ENCODE data around the gene CASP7.
"Not testable (repeated sequence)": the region's sequence is repeated elsewhere in the genome, so short reads cannot be mapped to it uniquely, and the experiment has no call there.

CASP7 gene

DNA sequence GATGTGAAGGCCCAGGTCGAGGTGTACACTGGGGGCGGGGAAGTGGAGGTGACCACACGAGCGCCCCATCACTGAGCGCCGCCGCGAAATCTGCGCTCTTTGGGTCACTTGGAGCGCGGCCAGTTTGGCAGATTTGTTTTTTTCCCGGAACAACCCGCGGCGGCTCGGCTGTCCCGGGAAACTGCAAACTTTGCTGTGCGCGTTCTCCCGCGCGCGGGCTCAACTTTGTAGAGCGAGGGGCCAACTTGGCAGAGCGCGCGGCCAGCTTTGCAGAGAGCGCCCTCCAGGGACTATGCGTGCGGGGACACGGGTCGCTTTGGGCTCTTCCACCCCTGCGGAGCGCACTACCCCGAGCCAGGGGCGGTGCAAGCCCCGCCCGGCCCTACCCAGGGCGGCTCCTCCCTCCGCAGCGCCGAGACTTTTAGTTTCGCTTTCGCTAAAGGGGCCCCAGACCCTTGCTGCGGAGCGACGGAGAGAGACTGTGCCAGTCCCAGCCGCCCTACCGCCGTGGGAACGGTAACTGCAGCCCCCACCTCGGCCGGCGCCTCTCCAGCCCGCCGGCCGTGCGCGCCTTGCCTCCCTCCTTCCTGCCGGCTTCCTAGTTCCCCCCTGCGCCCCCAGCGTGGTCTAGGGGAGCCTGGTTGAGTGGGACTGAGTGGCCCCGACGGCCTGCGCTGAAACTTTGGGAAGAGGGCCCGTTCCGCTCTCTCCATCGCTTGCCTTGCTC is at the start of gene CASP7:
Gene CASP7, plus strand, starts transcription at position 450 of the 727 bp plus-strand sequence. CDS start 17,582 bp downstream, outside the sequence.
- peak; percentile 53 for DNase-seq

DNA sequence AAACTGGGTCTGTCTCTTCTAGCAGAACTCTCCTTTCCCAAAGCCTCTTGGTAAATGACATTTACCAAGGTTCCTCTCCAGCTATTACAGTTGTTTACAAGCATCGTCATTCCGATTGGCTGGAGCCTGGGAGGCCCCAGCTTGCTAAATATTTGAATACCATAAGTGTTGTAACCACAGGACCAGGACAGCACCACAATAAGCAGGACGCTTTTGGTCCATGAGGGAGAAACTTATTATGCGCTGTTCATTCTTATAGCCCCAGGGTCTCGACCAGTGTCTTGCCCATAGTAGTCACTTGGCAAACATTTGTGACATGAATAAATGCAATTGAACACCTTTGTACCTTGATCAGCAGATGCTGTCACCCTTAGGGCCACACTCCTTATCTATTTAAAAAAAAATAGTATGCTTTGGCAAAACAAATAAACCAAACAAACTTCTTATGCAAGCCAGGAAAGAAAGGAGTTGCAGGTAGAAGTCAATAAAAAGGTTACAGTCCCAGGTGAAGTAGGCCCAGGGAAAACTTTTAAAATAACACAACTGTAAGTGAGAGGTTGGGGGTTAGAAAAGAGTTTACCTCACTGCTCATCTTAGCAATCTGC is 48.7 kb upstream of the CASP7 start:
- DNase-seq: no peak

- DNase-seq: no peak
Observed at GRCh38 chr10:113631684-113632367, 47.9 kb upstream of the CASP7 start.

- no peak for DNase-seq
Observed at GRCh38 chr10:113639966-113640365, 39.7 kb upstream of the CASP7 start.

GRCh38 chr10:113641702-113642101 is 38.0 kb upstream of the CASP7 start:
- no peak for DNase-seq

DNA sequence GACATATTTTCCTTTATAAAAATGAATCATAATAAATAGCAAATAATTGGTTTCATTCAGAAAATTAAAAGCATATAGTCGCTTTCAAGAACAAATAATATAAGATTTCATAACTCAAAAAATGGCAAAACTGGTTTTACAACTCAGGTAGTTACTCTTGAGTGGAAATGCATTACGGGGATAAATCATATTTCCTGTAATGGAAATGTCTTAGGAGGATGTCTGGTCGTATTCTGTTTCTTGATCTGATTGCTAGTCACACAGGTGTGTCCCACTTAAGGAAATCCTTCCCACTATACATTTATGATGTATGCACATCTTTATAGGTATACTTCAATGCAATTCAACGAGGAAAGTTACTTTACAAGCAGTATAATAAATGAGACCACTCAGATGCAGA is 36.5 kb upstream of the CASP7 start:
- no peak for DNase-seq

GRCh38 chr10:113644185-113645120 is 35.3 kb upstream of the CASP7 start:
- no peak for DNase-seq

DNA sequence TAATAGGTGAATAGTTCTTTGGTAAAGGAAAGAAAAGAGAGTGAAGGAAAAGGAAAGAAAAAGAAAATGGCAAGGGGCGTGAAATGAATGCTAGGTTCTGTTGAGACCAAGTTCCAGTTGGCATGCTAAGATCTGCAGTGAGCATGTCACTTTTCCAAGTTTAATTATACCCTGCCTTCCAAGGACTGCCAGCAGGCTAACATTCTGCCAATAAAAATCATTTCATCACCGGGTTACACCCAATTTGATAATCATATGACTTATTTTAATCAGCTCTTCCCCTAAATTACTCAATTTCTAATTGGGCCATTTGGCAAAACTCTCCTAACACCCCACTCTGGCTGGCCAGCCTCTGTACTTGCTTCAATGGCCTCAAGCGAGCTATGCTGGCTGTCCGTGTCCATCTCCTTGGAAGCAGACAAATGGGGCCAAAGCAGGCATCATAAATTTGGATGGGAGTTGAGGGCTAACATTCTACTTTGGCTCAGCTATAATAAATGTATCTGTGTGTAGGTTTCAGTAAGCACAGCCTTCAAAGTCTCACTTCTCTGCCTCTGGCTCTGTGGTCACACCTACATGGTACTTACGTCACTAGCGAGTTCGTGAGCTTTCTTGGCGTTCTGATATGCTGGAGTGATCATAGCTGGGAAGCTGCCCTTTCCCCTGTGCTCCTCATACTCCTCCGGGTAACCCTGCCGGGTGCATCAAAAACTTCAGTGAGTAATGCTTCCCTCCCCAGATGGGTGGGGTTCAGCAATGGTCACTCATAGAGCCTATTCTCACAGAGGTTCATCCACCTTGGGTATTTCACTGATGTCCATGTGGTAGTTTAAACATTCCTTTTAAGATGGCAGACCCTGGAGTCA is 33.1 kb upstream of the CASP7 start:
- DNase-seq: no peak

DNA sequence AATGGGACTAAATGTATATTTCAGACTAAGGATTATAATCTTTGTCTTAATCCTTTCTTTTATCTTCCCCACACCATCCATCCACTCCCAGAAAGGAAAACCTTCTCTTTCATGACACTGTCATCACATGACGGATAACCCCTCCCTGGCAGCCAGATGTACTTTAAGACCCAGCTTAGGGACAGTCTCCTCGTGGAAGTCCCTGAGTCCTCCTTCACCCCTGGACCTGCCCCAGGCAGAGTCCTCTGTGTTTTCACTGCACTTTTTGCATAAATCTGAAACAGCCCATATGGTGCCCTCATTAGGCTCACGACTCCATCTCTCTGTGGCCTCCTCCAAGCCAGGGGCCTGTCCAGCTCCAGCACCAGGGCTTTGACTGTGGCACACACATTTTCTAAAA is 31.9 kb upstream of the CASP7 start:
- no peak for DNase-seq

DNA sequence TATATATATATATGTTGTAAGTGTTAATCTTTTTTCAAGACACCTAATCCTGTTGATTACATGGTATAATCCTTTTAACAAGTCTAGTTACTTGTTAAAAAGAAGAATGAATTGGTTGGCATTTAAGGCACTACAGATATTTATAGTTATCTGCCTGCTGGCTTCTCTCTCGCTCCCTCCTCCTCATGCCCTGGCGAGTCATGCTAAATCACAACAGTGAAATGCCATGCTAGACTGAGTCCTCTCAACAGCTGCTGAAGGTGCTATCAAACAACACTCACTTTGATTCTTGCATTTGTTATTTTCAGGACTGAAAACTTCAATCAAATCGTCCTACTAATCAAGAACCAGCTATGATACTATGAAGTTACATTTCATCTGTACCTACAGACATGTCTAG is 31.2 kb upstream of the CASP7 start:
- DNase-seq: no peak

DNA sequence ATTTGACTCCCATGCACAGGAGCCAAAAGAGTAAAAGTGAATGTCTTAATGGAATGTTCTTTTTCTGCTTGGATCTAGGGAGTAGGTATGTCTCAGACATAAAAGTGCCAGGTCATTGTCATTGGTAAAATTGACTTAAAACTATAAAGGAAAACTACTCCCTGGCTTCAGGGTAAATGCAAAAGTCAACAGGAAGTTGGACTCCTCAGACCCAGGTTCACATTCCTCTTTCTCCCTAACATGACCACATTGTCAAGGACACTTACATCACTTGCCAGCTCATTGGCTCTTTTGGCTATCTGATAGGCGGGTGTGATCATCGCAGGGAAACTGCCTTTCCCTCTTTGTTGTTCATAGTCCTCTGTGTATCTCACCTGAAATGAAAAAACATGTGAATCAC is 29.5 kb upstream of the CASP7 start:
- no peak for DNase-seq

GRCh38 chr10:113651021-113651420 is 28.7 kb upstream of the CASP7 start:
- DNase-seq: no peak

- DNase-seq: no peak
Observed at GRCh38 chr10:113651898-113652297, 27.8 kb upstream of the CASP7 start.

DNA sequence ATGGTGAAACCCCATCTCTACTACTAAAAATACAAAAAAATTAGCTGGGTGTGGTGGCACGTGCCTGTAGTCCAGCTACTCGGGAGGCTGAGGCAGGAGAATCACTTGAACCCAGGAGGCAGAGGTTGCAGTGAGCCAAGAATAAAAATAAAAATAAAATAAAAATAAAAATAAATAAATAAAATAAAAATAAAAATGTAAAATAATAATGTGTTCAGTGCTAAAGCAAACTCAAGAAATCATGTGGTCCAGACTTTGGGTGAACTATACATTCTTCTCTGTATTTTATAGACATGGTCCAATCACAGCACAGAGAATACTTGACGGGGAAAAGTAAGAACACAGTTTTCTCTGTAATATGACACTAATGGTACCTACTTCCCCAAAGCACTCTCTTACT is 27.3 kb upstream of the CASP7 start:
- not testable (repeated sequence) for DNase-seq

DNA sequence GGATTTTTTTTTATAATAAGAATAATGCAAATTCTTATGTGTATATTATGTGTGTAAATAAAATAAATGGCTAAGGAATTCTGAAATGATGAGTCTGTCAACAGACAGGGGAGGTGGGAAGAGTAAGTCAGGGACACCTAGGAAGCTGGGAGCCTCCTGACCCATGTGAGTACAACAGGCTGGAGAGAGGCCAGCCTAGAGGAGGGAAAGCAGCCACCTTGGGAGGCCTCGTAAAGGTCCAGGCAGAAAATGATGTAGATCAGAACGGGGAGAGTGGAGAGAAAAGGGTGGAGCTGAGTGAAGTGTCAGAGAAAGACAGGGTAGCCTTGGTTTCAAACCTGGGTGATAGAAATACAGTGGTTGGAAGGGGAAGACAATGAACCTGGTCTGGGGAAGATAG is 22.8 kb upstream of the CASP7 start:
- no peak for DNase-seq

GRCh38 chr10:113657544-113657943 is 22.2 kb upstream of the CASP7 start:
- no peak for DNase-seq

GRCh38 chr10:113661332-113661731 is 18.4 kb upstream of the CASP7 start:
- DNase-seq: no peak

DNA sequence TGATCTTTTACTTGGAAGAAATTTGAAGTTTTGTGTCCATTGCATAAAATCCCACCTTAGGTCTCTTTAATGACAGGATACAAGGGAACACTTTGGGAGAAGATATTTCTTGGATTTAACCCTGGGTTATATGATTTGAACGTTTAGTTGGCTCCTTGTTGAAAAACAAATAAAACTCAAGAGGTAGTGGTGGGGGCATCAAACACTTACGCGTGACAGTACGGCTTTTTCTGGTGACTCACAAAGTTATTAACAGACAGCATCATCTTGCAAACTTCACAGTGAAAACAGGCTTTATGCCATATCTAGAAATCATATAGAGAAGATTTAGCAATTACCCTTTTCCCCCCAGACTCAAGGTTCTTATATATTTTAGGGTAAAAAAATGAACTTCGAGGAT is 16.6 kb upstream of the CASP7 start:
- no peak for DNase-seq

DNA sequence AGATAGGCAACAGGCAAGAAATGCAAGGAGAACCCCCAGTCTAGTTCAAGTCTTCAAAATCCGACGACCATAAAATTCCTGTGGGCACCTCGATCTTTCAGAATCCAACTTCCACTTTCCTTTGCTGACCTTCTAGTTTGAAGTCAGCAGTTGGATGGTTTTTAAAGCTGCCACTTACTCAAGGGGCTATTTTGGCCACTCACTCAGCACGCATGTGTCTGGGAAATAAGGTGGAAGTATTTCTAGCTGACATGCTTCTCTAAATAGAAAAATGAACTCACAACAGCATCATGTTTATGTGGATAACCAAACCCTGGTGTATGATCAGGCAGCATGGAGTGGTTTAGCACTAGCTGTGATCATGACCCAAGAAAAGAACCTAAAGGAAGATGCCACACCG is 15.8 kb upstream of the CASP7 start, which contains the start of gene NRAP:
Gene NRAP, minus strand, starts transcription at position 134 of the 400 bp plus-strand sequence. CDS start 159 bp downstream, outside the sequence.
- no peak for DNase-seq

- DNase-seq: no peak
Observed at GRCh38 chr10:113665352-113665751, 14.4 kb upstream of the CASP7 start.

DNA sequence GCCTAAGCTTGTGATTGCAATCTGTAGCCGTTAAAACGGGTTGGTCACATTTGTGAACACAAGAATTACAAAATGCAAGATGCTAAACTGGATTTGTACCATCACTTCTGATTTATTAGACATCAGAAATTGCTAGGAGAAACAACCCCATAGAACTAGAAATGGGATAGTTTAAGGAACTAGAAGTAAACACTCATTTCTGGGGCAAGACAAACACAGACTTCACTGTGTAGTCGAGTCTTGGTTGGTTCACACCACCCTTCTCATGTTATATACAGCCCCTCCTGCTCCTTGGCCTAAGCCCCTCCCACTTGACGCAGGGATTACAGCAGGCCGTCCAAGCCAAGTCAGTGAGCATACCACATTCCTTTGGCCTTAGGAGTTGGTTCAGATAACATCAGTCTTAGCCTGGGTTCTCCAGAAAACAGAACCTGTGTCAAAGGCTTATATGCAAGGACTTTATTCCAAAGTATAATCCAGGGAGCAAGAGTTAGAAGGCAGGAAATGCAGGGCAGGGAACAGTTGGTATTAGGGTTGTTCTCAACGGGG is 13.8 kb upstream of the CASP7 start:
- no peak for DNase-seq

Measured in DMS 273 treated with DMSO at 0.1 percent for 48 hours (cell line).